PFSK-1 (cell line): ENCODE results near the gene OS9.

Experiments
- FOXP2 ChIP-seq: optimal IDR thresholded peaks from 2 replicates; pipeline ENCODE3; 2011; ENCODE audit warnings: borderline replicate concordance, control low read depth, inconsistent platforms; ENCODE audit not compliant: insufficient read depth; ENCODE audit errors: extremely low read length, extremely low read depth
- POLR2AphosphoS5 ChIP-seq: IDR thresholded peaks from 2 replicates; pipeline ENCODE4 v1.6.1; 2012; ENCODE audit warnings: low read depth, mild to moderate bottlenecking, control low read depth, low read length, moderate library complexity

GRCh38 chr12:57654042-57654441 lies 39.9 kb upstream of the OS9 start:
- no peak for TF ChIP-seq POLR2AphosphoS5
- TF ChIP-seq FOXP2: no peak
